Peyer's patch (tissue), 4 donors: ENCODE results near the gene PPP1R13B.

Experiments used
- CTCF ChIP-seq, 6 experiments: fragments of 450-650 bp in 4 of 6; fragments of 200-600 bp in 2 of 6; sonication (generic) in 1 of 6; IDR thresholded peaks; one replicate each; pipeline ENCODE4 v1.5.1; 2017 to 2019; ENCODE audit warnings: antibody characterized with exemption in 6 of 6, mild to moderate bottlenecking in 3 of 6, moderate library complexity in 1 of 6
- POLR2A ChIP-seq, 2 donors: fragments of 450-650 bp; IDR thresholded peaks; one replicate each; pipeline ENCODE4 v1.5.1; 2017; ENCODE audit warnings: antibody characterized with exemption in 2 of 2, mild to moderate bottlenecking in 2 of 2, moderate library complexity in 2 of 2

- no peak for TF ChIP-seq CTCF (IDR thresholded peaks at IDR 0.05)
- TF ChIP-seq POLR2A (IDR thresholded peaks at IDR 0.05) = no peak
These were observed 10.8 kb upstream of the PPP1R13B start for GRCh38 chr14:103858063-103858781.
